ENCODE data around the gene PLAGL1.
"Not testable (repeated sequence)": the region's sequence is repeated elsewhere in the genome, so short reads cannot be mapped to it uniquely, and the experiment has no call there.

Gene PLAGL1

GRCh38 chr6:143939364-143939763, 68.7 kb downstream of the PLAGL1 start:
- DNase-seq (ENCODE audit: low read depth in 3 of 3), result no peak

GRCh38 chr6:143937668-143937970, 70.4 kb downstream of the PLAGL1 start:
- no peak for DNase-seq (ENCODE audit: low read depth in 3 of 3)

GRCh38 chr6:143936778-143937667, 71.0 kb downstream of the PLAGL1 start:
- no peak for DNase-seq (ENCODE audit: low read depth in 3 of 3)

GRCh38 chr6:143936347-143936746, 71.7 kb downstream of the PLAGL1 start:
- DNase-seq (ENCODE audit: low read depth in 3 of 3), result no peak

- DNase-seq (ENCODE audit: low read depth in 3 of 3), result no peak
Observed at GRCh38 chr6:143934867-143935266, 73.2 kb downstream of the PLAGL1 start.

GRCh38 chr6:143934331-143934730, 73.7 kb downstream of the PLAGL1 start:
- no peak for DNase-seq (ENCODE audit: low read depth in 3 of 3)

GRCh38 chr6:143929975-143930374, 78.1 kb downstream of the PLAGL1 start:
- no peak for DNase-seq (ENCODE audit: low read depth in 3 of 3)

GRCh38 chr6:143928853-143929252, 79.2 kb downstream of the PLAGL1 start:
- DNase-seq (ENCODE audit: low read depth in 3 of 3), result no peak

- not testable (repeated sequence) for DNase-seq (ENCODE audit: low read depth in 3 of 3)
Observed at GRCh38 chr6:143917026-143917425, 91.0 kb downstream of the PLAGL1 start.

GRCh38 chr6:143912671-143913070, 95.4 kb downstream of the PLAGL1 start:
- no peak for DNase-seq (ENCODE audit: low read depth in 3 of 3)

GRCh38 chr6:143911028-143911427, 97.0 kb downstream of the PLAGL1 start:
- DNase-seq (ENCODE audit: low read depth in 3 of 3), result no peak

- no peak for DNase-seq (ENCODE audit: low read depth in 3 of 3)
Observed at GRCh38 chr6:143902827-143903226, 105.2 kb downstream of the PLAGL1 start.

GRCh38 chr6:143901885-143902750, 105.9 kb downstream of the PLAGL1 start:
- no peak for DNase-seq (ENCODE audit: low read depth in 3 of 3)

- DNase-seq (ENCODE audit: low read depth in 3 of 3), result no peak
Observed at GRCh38 chr6:143900358-143900757, 107.7 kb downstream of the PLAGL1 start.

GRCh38 chr6:143896126-143896860, 111.8 kb downstream of the PLAGL1 start:
- DNase-seq (ENCODE audit: low read depth in 3 of 3), result no peak

- no peak for DNase-seq (ENCODE audit: low read depth in 3 of 3)
Observed at GRCh38 chr6:143894655-143895054, 113.4 kb downstream of the PLAGL1 start.
